SK-N-DZ (cell line): ENCODE measurements around the gene KCNH1.

Experiments
- DNase-seq: peaks from one replicate; pipeline ENCODE4 v3.0.0-alpha.2; 2015; ENCODE audit warnings: low spot score

The KCNH1 gene

GRCh38 chr1:210757677-210758076 lies 376.3 kb downstream of the KCNH1 start:
- DNase-seq, result no peak

GRCh38 chr1:210755991-210756659 lies 377.8 kb downstream of the KCNH1 start:
- DNase-seq, result no peak

GRCh38 chr1:210754878-210755665 lies 378.9 kb downstream of the KCNH1 start:
- peak; percentile 33 for DNase-seq

GRCh38 chr1:210751911-210752310 lies 382.0 kb downstream of the KCNH1 start:
- DNase-seq, result no peak

GRCh38 chr1:210750468-210750867 lies 383.5 kb downstream of the KCNH1 start:
- no peak for DNase-seq

GRCh38 chr1:210748796-210749195 lies 385.2 kb downstream of the KCNH1 start:
- DNase-seq, result no peak

- DNase-seq, result no peak
Measured at GRCh38 chr1:210747890-210748289, 386.1 kb downstream of the KCNH1 start.

GRCh38 chr1:210747112-210747511 lies 386.8 kb downstream of the KCNH1 start:
- no peak for DNase-seq

- DNase-seq, result no peak
Measured at GRCh38 chr1:210746024-210746731, 387.8 kb downstream of the KCNH1 start.

GRCh38 chr1:210743038-210743437 lies 390.9 kb downstream of the KCNH1 start:
- no peak for DNase-seq

- no peak for DNase-seq
Measured at GRCh38 chr1:210741564-210741963, 392.4 kb downstream of the KCNH1 start.

- no peak for DNase-seq
Measured at GRCh38 chr1:210739627-210740026, 394.3 kb downstream of the KCNH1 start.

- no peak for DNase-seq
Measured at GRCh38 chr1:210738256-210738655, 395.7 kb downstream of the KCNH1 start.

- DNase-seq, result no peak
Measured at GRCh38 chr1:210736713-210737112, 397.2 kb downstream of the KCNH1 start.

- DNase-seq, result no peak
Measured at GRCh38 chr1:210731597-210731996, 402.4 kb downstream of the KCNH1 start.

- no peak for DNase-seq
Measured at GRCh38 chr1:210731193-210731592, 402.8 kb downstream of the KCNH1 start.

- peak; percentile 21 for DNase-seq
Measured at GRCh38 chr1:210730023-210730422, 403.9 kb downstream of the KCNH1 start.

- no peak for DNase-seq
Measured at GRCh38 chr1:210728437-210729149, 405.4 kb downstream of the KCNH1 start.

- no peak for DNase-seq
Measured at GRCh38 chr1:210727709-210728108, 406.2 kb downstream of the KCNH1 start.

GRCh38 chr1:210726621-210727020 lies 407.3 kb downstream of the KCNH1 start:
- no peak for DNase-seq

GRCh38 chr1:210724768-210725167 lies 409.2 kb downstream of the KCNH1 start:
- peak; percentile 46 for DNase-seq

GRCh38 chr1:210723646-210724045 lies 410.3 kb downstream of the KCNH1 start:
- DNase-seq, result peak; percentile 25
